GM19239 (cell line): ENCODE measurements around the gene ZNF664.

Source experiments
- DNase-seq: peaks from one replicate; pipeline ENCODE4 v3.0.0; 2011; ENCODE audit warnings: low spot score; ENCODE audit not compliant: insufficient read length
- FAIRE-seq: peaks from 2 replicates; lab custom pipeline; 2011; peaks lifted over from hg19 to GRCh38; lab: Jason Lieb, UNC

Gene ZNF664

GRCh38 chr12:124045671-124046455 is 72.8 kb downstream of the ZNF664 start:
- DNase-seq: no peak

GRCh38 chr12:124046456-124046740 is 73.4 kb downstream of the ZNF664 start:
- no peak for DNase-seq
- no peak for FAIRE-seq

More at GRCh38 chr12:124045671-124046455, 72.8 kb downstream of the ZNF664 start:
- no peak for FAIRE-seq

GRCh38 chr12:124047045-124047566 is 74.1 kb downstream of the ZNF664 start:
- FAIRE-seq (no peak), DNase-seq (no peak)

- no peak for FAIRE-seq
- no peak for DNase-seq
Observed at GRCh38 chr12:124049451-124050094, 76.6 kb downstream of the ZNF664 start.

DNA sequence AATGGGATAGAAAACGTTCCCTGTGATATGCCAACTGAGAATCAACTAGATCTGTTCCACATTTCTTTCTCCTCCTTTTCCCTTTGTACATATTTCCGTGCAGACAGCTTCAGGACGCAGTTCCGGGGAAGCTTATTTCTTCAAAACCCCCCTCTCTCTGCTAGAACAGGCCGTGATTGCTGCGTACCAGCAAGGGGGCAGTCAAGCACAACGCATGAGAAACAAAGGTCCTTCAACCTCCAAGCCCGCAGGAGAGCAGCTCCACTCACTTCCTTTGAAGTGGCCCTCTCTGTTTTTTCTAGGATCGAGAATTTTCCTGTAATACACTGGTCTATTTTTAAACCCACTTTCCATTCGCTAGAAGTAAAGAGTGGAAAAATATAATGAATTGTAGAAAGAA is 80.8 kb downstream of the ZNF664 start:
- DNase-seq: no peak
- no peak for FAIRE-seq

GRCh38 chr12:124055066-124055465 is 82.1 kb downstream of the ZNF664 start:
- no peak for DNase-seq
- FAIRE-seq: no peak

DNA sequence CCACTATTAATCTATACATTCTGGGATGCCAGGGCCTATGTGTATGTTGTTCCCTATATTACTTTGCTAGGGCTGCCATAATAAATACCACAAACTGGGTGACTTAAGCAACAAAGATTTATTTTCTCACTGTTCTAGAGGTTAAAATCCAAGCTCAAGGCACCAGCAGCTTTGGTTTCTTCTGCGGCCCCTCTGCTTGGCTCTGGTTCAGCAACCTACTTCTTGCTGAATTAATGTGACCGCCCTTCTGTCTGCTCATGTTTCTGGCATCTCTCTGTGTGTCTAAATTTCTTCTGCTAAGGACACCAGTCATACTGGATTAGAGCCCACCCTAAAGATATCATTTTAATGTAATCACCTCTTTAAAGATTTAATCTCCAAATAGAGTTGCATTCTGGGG is 84.7 kb downstream of the ZNF664 start:
- no peak for DNase-seq
- no peak for FAIRE-seq

DNA sequence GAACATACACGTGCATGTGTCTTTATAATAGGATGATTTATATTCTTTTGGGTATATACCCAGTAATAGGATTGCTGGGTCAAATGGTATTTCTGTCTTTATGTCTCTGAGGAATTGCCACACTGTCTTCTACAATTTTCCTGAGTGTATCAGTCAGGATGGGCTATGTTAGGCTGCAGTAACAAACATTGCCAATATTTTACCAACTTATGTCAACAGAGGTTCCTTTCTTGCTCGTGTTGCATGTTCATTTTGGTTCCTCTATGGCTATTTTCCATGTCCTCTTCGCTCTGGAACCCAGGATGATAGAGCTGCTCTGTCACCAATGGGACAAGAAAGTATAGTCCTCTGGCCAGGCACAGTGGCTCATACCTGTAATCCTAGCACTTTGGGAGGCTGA is 86.7 kb downstream of the ZNF664 start:
- no peak for DNase-seq
- FAIRE-seq: no peak
